Vagina (tissue), 2 donors: ENCODE data around the gene ATOH7. TPM values are rescaled to one million over a fixed set of nuclear protein-coding genes. Genes with fewer than 3 reads are reported as not detected.

ENCODE experiments used
- DNase-seq, 2 donors: peaks; one replicate each; pipeline ENCODE4 v3.0.0-alpha.2; 2017; ENCODE audit errors: extremely low spot score in 2 of 2
- H3K27ac ChIP-seq: fragments of 200-600 bp; sonication (generic); one replicate; pipeline ENCODE4 v1.5.1; 2019
- H3K27me3 ChIP-seq: fragments of 200-600 bp; sonication (generic); one replicate; pipeline ENCODE4 v1.5.1; 2019
- H3K36me3 ChIP-seq, 2 donors: fragments of 200-600 bp; sonication (generic); one replicate each; pipeline ENCODE4 v1.5.1; 2017 to 2019
- H3K4me1 ChIP-seq: fragments of 200-600 bp; sonication (generic); one replicate; pipeline ENCODE4 v1.5.1; 2019
- H3K4me3 ChIP-seq, 2 donors: fragments of 200-600 bp; sonication (generic); 1 replicate in 1 of 2; 2 replicates in 1 of 2; pipeline ENCODE4 v1.5.1; 2016 to 2019
- H3K9me3 ChIP-seq: fragments of 200-600 bp; sonication (generic); one replicate; pipeline ENCODE4 v1.5.1; 2019
- POLR2A ChIP-seq, 2 donors: fragments of 450-650 bp; IDR thresholded peaks; one replicate each; pipeline ENCODE4 v1.6.1; 2017; ENCODE audit warnings: antibody characterized with exemption in 2 of 2, mild to moderate bottlenecking in 2 of 2, moderate library complexity in 2 of 2
- POLR2AphosphoS5 ChIP-seq, 2 donors: sonication (generic); formaldehyde crosslinking; IDR thresholded peaks; one replicate each; pipeline ENCODE4 v1.9.0; 2017; ENCODE audit warnings: antibody characterized with exemption in 2 of 2, mild to moderate bottlenecking in 2 of 2, low read depth in 1 of 2; ENCODE audit not compliant: insufficient read depth in 1 of 2
- intact Hi-C: fragments of 100-400 bp; cut with DNase I; formaldehyde crosslinking; loops from one replicate; pipeline ENCODE4 v1.15.1; 2023
- total RNA-seq: library from RNA; depleted of rRNA; stranded (reverse); fragments of >200 nt; gene quantifications from one replicate; pipeline ENCODE4 v1.2.3, GENCODE V29; 2016
- TF ChIP-seq, protein P1 (sequence below), 3 experiments: fragments of 450-650 bp in 2 of 3; fragments of 200-600 bp in 1 of 3; sonication (generic) in 1 of 3; IDR thresholded peaks; one replicate each; pipeline ENCODE4 v1.5.1; 2017 to 2019; ENCODE audit warnings: antibody characterized with exemption in 3 of 3, mild to moderate bottlenecking in 2 of 3, moderate library complexity in 2 of 3

The ATOH7 gene
- total RNA-seq, 1 donor from 2014 or later = not detected

DNA sequence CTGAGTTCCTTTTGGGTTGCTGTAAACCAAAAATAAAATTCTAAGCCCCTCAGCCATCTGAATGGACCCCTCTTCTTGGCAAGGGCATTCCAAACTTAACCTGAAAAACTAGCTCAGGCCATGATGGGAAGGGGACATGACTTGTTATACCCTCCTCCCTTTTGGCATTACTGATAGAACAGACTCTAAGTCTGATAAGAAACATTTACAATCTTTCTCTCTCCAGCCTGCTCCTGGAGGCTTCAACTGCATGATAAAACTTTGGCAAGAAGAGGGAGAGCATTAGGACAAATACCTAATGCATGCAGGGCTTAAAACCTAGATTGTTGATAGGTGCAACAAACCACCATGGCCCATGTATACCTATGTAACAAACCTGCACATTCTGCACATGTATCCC lies 40.9 kb upstream of the ATOH7 start:
- no peaks in the 10 kb centered on the region for H3K4me1 ChIP-seq
- H3K27ac ChIP-seq = no peak overlapping the region
- H3K9me3 ChIP-seq = no peaks in the 10 kb centered on the region
- DNase-seq = no peak
- no peaks in the 10 kb centered on the region for H3K27me3 ChIP-seq
- intact Hi-C loops = no loop called here
- H3K36me3 ChIP-seq = no peaks in the 10 kb centered on the region
- no peak overlapping the region for H3K4me3 ChIP-seq
- TF ChIP-seq POLR2AphosphoS5 (IDR thresholded peaks at IDR 0.05; ENCODE audit: insufficient read depth in 1 of 2, low read depth in 1 of 2) (no peak), POLR2A (IDR thresholded peaks at IDR 0.05) (no peak)
- TF ChIP-seq, protein P1, sequence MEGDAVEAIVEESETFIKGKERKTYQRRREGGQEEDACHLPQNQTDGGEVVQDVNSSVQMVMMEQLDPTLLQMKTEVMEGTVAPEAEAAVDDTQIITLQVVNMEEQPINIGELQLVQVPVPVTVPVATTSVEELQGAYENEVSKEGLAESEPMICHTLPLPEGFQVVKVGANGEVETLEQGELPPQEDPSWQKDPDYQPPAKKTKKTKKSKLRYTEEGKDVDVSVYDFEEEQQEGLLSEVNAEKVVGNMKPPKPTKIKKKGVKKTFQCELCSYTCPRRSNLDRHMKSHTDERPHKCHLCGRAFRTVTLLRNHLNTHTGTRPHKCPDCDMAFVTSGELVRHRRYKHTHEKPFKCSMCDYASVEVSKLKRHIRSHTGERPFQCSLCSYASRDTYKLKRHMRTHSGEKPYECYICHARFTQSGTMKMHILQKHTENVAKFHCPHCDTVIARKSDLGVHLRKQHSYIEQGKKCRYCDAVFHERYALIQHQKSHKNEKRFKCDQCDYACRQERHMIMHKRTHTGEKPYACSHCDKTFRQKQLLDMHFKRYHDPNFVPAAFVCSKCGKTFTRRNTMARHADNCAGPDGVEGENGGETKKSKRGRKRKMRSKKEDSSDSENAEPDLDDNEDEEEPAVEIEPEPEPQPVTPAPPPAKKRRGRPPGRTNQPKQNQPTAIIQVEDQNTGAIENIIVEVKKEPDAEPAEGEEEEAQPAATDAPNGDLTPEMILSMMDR (IDR thresholded peaks at IDR 0.05) = no peak

DNA sequence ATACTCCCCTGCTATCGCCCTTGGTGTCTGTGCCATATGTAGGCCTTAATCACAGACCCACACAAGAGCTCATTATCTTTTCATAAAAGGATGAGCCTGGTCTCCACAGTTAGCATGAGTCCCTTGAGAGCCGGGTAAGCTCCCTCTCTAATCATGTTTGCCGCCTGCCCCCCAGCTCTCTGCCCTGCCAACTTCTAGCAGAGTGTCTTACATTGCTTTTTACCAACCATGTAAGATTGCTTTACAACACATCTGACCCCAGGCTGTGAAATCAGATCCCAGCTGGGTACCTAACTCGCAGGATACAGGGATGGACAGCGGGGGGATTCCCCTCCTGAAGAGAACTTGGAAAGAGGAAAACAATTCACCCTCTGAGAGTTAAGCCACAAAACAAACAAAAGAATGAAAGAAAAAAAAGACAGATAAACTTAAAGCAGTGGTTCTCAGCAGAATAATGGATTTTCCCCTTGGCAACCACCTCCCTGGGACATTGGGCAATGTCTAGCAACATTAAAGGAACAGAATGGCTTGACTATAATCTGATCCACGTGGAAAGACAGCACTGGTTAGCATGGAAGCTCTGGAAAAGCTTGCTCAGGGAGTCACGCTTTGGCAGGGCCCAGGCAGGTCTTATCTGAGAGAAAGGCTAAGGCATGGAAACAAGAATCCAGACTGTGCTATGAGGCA lies 39.4 kb upstream of the ATOH7 start:
- TF ChIP-seq POLR2AphosphoS5 (IDR thresholded peaks at IDR 0.05; ENCODE audit: insufficient read depth in 1 of 2, low read depth in 1 of 2) = no peak
- TF ChIP-seq, protein P1 (IDR thresholded peaks at IDR 0.05) = no peak
- no peak for TF ChIP-seq POLR2A (IDR thresholded peaks at IDR 0.05)
- DNase-seq = no peak
- Histone ChIP-seq H3K4me1 (no peaks in the 10 kb centered on the region), H3K27ac (no peak overlapping the region), H3K4me3 (no peak overlapping the region), H3K27me3 (no peaks in the 10 kb centered on the region), H3K36me3 (no peaks in the 10 kb centered on the region), H3K9me3 (no peaks in the 10 kb centered on the region)
- intact Hi-C loops = no loop called here

DNA sequence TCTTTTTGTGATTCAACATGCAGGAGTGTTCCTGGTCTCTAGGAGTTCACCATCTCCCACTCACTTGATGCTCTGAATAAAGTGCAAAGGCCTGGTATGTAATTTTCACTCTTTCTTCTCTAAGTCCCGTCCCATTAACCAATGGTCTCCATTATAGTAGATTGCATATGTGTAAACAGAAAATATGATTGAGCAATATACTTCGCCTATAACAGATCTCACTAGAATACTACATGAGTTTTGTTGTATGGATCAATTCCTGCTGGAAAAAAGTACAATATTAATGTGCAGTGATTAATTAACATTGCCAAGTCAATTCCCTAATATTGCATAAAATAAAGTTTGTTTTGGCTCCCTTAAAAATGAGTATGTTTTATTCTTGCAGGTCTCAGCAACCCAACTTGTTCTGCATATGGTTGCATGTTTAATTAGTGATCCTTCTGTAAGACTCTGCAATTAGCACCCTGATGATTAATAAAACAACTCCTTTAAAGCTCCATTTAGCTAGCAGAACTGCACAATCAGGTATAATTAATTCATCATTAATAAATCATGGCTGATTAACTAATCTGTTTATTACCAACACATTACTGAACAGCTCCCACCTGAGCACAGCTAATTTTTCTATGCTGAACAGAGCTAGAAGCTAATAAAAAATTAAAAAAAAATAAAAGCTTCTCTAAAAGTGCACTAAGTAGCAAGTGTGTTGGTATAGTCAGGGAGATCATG lies 37.8 kb upstream of the ATOH7 start:
- no peaks in the 10 kb centered on the region for H3K9me3 ChIP-seq
- DNase-seq = no peak
- intact Hi-C loops = no loop called here
- no peaks in the 10 kb centered on the region for H3K27me3 ChIP-seq
- no peaks in the 10 kb centered on the region for H3K4me1 ChIP-seq
- no peaks in the 10 kb centered on the region for H3K36me3 ChIP-seq
- no peak overlapping the region for H3K27ac ChIP-seq
- TF ChIP-seq POLR2AphosphoS5 (IDR thresholded peaks at IDR 0.05; ENCODE audit: insufficient read depth in 1 of 2, low read depth in 1 of 2) (no peak), POLR2A (IDR thresholded peaks at IDR 0.05) (no peak)
- TF ChIP-seq, protein P1 (IDR thresholded peaks at IDR 0.05) = no peak
- H3K4me3 ChIP-seq = no peak overlapping the region

DNA sequence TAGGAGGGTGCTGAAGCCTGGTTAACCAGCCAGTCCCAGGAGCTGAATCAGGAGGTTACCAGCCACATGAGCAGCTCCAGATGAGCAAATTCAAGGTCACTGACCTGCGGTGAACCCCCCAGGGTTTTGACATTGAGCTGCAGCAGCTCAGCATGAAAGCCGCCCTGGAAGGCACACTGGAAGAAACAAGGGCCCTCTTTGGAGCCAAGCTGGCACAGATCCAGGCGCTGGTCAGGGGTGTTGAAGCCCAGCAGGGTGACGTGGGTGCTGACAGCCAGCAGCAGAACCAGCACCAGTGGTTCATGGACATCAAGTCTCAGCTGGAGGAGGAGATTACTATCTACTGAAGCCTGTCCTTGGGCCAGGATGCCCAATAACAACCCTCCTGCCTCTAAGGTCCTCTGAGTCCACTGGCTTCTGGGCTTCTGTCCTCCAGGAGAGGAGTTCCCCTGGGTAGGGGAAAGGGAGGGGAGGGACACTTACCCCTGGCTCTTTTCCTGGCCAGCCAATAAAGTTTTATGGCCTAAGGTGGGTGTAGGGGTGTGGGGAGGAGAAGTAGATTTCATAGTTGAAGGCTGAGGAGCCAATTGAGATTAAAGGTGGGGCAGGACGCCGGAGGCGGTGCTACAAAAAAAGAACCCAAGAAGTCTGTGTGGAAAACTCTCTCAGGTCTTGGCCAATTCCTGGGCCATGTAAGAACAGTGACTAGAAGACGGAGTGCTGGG lies 29.4 kb upstream of the ATOH7 start:
- no peaks in the 10 kb centered on the region for H3K36me3 ChIP-seq
- H3K27me3 ChIP-seq = no peaks in the 10 kb centered on the region
- no peak overlapping the region for H3K27ac ChIP-seq
- no peak for DNase-seq
- H3K9me3 ChIP-seq = no peaks in the 10 kb centered on the region
- H3K4me1 ChIP-seq = no peaks in the 10 kb centered on the region
- TF ChIP-seq POLR2A (IDR thresholded peaks at IDR 0.05) = no peak
- intact Hi-C loops = no loop called here
- H3K4me3 ChIP-seq = no peak overlapping the region

DNA sequence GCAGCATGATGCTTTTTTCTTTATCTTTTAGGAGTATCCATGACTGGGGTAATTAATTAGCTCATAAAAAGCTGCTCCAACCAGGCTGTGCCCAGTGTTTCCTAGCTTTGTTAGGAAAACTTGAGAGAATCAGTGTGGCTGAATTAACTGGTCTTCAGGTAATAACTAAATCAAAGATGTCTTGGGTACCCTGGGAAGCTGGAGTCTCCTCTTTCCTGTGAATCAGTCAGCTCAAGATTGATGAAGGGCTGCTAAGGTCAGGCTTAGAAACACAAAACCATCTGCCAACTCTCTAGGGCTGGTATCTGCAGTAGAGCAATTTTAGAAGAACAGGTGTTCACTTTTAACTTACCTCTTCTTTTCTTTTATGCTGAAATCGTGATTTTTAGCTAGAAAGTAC lies 21.4 kb upstream of the ATOH7 start:
- H3K9me3 ChIP-seq = no peaks in the 10 kb centered on the region
- intact Hi-C loops = no loop called here
- H3K27me3 ChIP-seq = no peaks in the 10 kb centered on the region
- TF ChIP-seq POLR2A (IDR thresholded peaks at IDR 0.05) (no peak), POLR2AphosphoS5 (IDR thresholded peaks at IDR 0.05; ENCODE audit: insufficient read depth in 1 of 2, low read depth in 1 of 2) (no peak)
- TF ChIP-seq, protein P1 (IDR thresholded peaks at IDR 0.05) = no peak
- H3K27ac ChIP-seq = no peak overlapping the region
- no peaks in the 10 kb centered on the region for H3K4me1 ChIP-seq
- no peaks in the 10 kb centered on the region for H3K36me3 ChIP-seq
- no peak overlapping the region for H3K4me3 ChIP-seq
- no peak for DNase-seq
